Uterus (tissue), 4 donors: ENCODE data around the gene IL15RA. TPM values are rescaled to one million over a fixed set of nuclear protein-coding genes. Genes with fewer than 3 reads are reported as not detected.
"Not testable (repeated sequence)": the region's sequence is repeated elsewhere in the genome, so short reads cannot be mapped to it uniquely, and the experiment has no call there.

Experiments
- DNase-seq, 2 donors: peaks; one replicate each; pipeline ENCODE4 v3.0.0-alpha.2; 2019 to 2020
- H3K27ac ChIP-seq, 2 donors: fragments of 200-600 bp; sonication (generic); 1 replicate in 1 of 2; 2 replicates in 1 of 2; pipeline ENCODE4 v1.5.1; 2016 to 2018
- H3K27me3 ChIP-seq, 2 donors: fragments of 200-600 bp; sonication (generic); one replicate each; pipeline ENCODE4 v1.5.1; 2018 to 2019; ENCODE audit warnings: control low read depth in 1 of 2
- H3K36me3 ChIP-seq, 2 donors: fragments of 200-600 bp; sonication (generic); one replicate each; pipeline ENCODE4 v1.5.1; 2019; ENCODE audit warnings: control low read depth in 1 of 2
- H3K4me1 ChIP-seq, 2 donors: fragments of 200-600 bp; sonication (generic); one replicate each; pipeline ENCODE4 v1.5.1; 2018 to 2019; ENCODE audit warnings: control low read depth in 1 of 2
- H3K4me3 ChIP-seq, 2 donors: fragments of 200-600 bp; sonication (generic); 1 replicate in 1 of 2; 2 replicates in 1 of 2; pipeline ENCODE4 v1.5.1; 2018 to 2019; ENCODE audit warnings: mild to moderate bottlenecking in 1 of 2
- H3K9me3 ChIP-seq, 2 donors: fragments of 200-600 bp; sonication (generic); one replicate each; pipeline ENCODE4 v1.5.1; 2019; ENCODE audit warnings: control low read depth in 1 of 2
- POLR2A ChIP-seq, 2 donors: fragments of 450-650 bp; IDR thresholded peaks; one replicate each; pipeline ENCODE4 v1.6.1; 2016; ENCODE audit warnings: antibody characterized with exemption in 2 of 2, mild to moderate bottlenecking in 1 of 2, moderate library complexity in 1 of 2
- intact Hi-C: fragments of 100-400 bp; cut with DNase I; formaldehyde crosslinking; loops from one replicate; pipeline ENCODE4 v1.15.1; 2023; ENCODE audit warnings: low total_unique reads
- total RNA-seq, 4 donors: library from RNA; depleted of rRNA in 3 of 4; stranded (reverse); fragments of >200 nt in 3 of 4; gene quantifications; one replicate each; pipeline versions ENCODE4 v1.1.0 to v1.2.4, GENCODE V29; 2014 to 2023
- TF ChIP-seq, protein P1 (sequence below), 4 experiments: fragments of 200-600 bp in 2 of 4; fragments of 450-650 bp in 2 of 4; sonication (generic) in 2 of 4; IDR thresholded peaks; one replicate each; pipeline ENCODE4 v1.5.1; 2016 to 2019; ENCODE audit warnings: antibody characterized with exemption in 4 of 4, mild to moderate bottlenecking in 2 of 4, moderate library complexity in 1 of 4
- donor health status: DM: yes; HTN: yes; CAD: no.

Gene IL15RA
- total RNA-seq, 4 donors from 2014 or later = 1.6 to 42.5 (median 31.9) TPM

DNA sequence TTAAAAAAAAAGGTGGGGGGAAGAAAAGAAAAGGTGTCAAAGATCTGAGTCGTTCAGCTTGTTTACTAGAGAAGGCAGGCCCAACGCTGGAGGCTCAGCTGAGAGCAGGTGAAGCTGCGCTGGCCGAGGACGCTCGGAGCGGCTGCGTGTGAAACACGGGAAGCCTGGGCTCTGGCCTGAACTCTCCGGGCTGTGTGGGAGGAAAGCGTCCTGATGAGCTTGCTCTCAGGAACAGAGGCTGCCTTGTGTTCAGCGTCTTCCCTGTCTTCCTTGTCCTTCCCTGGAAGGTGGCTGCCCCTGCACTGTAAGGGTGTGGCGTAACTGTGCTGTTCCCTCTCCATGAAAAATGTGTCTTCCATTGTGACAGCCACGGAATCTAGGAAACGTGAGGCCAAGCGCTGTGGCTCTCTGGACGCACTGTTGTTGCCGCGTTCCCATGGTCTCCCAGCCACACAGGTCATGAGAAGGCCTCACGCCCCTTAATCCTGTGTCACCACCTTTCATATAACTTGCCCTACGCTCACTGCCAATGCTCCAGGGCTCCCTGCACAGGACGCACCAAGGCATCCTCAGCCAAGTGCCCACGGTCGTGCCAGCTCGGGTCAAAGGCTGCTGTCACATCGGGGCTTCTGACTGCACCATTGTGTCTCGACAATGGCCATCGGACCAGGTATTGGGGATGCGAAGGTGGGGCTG is 15.8 kb downstream of the IL15RA start:
- H3K9me3 ChIP-seq = no peaks in the 10 kb centered on the region
- no peak overlapping the region for H3K27ac ChIP-seq
- H3K4me3 ChIP-seq = no peak overlapping the region
- DNase-seq = no peak
- TF ChIP-seq, protein P1, sequence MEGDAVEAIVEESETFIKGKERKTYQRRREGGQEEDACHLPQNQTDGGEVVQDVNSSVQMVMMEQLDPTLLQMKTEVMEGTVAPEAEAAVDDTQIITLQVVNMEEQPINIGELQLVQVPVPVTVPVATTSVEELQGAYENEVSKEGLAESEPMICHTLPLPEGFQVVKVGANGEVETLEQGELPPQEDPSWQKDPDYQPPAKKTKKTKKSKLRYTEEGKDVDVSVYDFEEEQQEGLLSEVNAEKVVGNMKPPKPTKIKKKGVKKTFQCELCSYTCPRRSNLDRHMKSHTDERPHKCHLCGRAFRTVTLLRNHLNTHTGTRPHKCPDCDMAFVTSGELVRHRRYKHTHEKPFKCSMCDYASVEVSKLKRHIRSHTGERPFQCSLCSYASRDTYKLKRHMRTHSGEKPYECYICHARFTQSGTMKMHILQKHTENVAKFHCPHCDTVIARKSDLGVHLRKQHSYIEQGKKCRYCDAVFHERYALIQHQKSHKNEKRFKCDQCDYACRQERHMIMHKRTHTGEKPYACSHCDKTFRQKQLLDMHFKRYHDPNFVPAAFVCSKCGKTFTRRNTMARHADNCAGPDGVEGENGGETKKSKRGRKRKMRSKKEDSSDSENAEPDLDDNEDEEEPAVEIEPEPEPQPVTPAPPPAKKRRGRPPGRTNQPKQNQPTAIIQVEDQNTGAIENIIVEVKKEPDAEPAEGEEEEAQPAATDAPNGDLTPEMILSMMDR (IDR thresholded peaks at IDR 0.05) = no peak
- no peak for TF ChIP-seq POLR2A (IDR thresholded peaks at IDR 0.05)
- no peaks in the 10 kb centered on the region for H3K27me3 ChIP-seq
- no peaks in the 10 kb centered on the region for H3K4me1 ChIP-seq
- no peaks in the 10 kb centered on the region for H3K36me3 ChIP-seq
- intact Hi-C loops = no loop called here

DNA sequence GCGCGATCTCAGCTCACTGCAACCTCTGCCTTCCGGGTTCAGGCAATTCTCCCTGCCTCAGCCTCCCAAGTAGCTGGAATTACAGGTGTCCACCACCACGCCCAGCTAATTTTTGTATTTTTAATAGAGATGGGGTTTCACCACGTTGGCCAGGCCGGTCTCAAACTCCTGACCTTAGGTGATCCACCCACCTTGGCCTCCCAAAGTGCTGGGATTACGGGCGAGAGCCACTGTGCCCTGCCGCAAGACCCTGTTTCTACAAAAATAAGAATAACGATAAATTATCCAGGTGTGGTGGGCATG is 16.4 kb downstream of the IL15RA start:
- H3K27me3 ChIP-seq, intact Hi-C loops, DNase-seq, H3K36me3 ChIP-seq, H3K9me3 ChIP-seq, H3K27ac ChIP-seq, H3K4me3 ChIP-seq, H3K4me1 ChIP-seq: not testable (repeated sequence)

DNA sequence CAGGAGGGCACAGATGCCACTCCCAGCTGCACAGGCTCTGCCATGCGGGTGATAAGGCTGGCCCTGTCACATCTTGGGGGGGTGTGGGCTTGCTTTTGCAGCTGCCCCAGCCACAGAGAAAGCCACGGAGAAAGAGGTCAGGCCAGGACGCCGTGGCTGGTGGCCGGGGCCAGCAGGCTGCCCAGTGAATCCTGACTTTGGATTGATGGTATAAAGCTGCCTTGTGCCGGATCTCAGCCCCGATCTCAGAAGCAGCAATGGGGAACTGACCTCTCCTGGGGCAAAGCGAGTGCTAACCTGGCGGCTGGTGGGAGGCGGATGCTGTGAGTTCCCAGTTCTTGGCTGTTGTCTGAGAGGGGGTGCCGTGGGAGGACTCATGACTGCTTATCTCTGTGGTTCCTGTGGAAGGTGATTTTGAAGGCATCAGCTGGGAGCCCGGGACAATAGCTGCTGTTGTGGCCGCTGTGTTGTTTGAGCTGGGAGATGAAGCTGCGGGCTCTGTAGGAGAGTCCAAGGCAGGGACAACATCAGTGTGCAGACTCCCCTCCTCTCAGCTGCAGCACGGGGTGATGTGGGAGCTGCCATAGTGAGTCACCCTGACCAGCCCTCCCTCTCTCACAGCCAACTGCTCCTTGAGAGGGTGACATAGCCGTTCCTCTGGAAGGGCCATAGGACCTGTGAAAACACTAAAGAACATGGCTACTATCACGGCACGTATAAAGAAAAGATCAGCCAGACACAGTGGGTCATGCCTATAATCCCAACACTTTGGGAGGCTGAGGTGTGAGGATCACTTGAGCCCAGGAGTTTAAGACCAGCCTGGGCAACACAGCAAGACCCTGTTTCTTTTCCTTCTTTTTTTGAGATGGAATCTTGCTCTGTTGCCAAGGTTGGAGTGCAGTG is 17.0 kb downstream of the IL15RA start:
- no peaks in the 10 kb centered on the region for H3K36me3 ChIP-seq
- H3K4me1 ChIP-seq = no peaks in the 10 kb centered on the region
- intact Hi-C loops = no loop called here
- no peaks in the 10 kb centered on the region for H3K9me3 ChIP-seq
- no peak overlapping the region for H3K4me3 ChIP-seq
- H3K27me3 ChIP-seq = no peaks in the 10 kb centered on the region
- TF ChIP-seq, protein P1 (IDR thresholded peaks at IDR 0.05) = no peak
- peak; percentile 13 to 54 for DNase-seq
- H3K27ac ChIP-seq = peak overlapping the region in 1 of 2 donors; percentile 14

DNA sequence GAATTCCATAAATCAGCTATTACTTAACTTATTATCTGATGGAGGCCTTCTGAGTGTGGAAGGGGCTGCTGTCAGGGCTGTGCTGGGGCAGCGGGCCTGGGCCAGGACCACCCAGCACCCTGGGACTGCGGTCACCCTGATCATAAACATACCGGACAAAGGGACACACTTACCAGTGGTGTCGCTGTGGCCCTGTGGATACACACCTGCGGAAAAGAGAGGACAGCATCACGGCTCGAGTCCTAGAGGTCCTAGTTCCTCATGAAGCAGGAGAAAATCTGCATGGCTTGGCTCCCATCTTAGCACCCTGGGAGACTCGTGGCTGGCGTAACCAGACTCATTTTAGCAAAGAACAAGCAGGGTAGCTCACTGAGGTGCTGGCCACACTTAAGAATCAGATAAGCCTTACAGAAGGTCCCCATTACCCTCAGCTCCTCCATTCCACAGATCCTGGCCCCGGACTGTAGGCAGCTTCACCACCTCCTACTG is 17.7 kb downstream of the IL15RA start:
- peak overlapping the region in 1 of 2 donors; percentile 14 for H3K27ac ChIP-seq

DNA sequence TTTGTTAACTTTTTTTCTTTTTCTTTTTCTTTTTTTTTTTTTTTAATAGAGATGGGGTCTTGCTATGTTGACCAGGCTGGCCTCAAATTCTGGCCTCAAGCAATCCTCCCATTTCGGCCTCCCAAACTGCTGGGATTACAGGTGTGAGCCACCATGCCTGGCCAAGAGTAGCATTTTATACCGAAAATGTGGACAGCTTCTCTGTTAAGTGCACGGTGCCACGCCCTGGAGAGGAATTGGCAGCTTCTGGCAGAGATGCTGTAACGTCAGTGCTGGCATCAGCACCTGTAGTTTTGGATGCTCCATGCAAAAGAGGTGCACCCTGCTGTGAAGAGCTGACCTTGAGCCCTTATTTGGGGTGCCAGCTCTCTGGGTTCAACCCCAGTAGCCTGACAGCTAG is 18.2 kb downstream of the IL15RA start:
- no peaks in the 10 kb centered on the region for H3K9me3 ChIP-seq
- no peaks in the 10 kb centered on the region for H3K27me3 ChIP-seq
- peak in 1 of 2 donors; percentile 5 for DNase-seq
- H3K4me3 ChIP-seq = no peak overlapping the region
- H3K4me1 ChIP-seq = no peaks in the 10 kb centered on the region
- H3K36me3 ChIP-seq = no peaks in the 10 kb centered on the region
- no peak for TF ChIP-seq POLR2A (IDR thresholded peaks at IDR 0.05)
- TF ChIP-seq, protein P1 (IDR thresholded peaks at IDR 0.05) = no peak
- no peak overlapping the region for H3K27ac ChIP-seq
- intact Hi-C loops = no loop called here

More for the DNA sequence above, 17.7 kb downstream of the IL15RA start:
- Histone ChIP-seq H3K27me3 (no peaks in the 10 kb centered on the region), H3K36me3 (no peaks in the 10 kb centered on the region), H3K9me3 (no peaks in the 10 kb centered on the region), H3K4me1 (no peaks in the 10 kb centered on the region), H3K4me3 (no peak overlapping the region)
- DNase-seq = peak in 1 of 2 donors; percentile 11
- no peak for TF ChIP-seq POLR2A (IDR thresholded peaks at IDR 0.05)
- TF ChIP-seq, protein P1 (IDR thresholded peaks at IDR 0.05) = no peak
- intact Hi-C loops = no loop called here
